C4-2B (cell line): ENCODE measurements around the gene GFPT2.

Experiments used
- H3K27ac ChIP-seq: fragments of 450-650 bp; 2 replicates; pipeline ENCODE4 v1.5.1; 2017
- CTCF ChIP-seq: fragments of 450-650 bp; conservative IDR thresholded peaks from 2 replicates; pipeline ENCODE4 v1.5.1; 2017; ENCODE audit warnings: mild to moderate bottlenecking
- ZFX ChIP-seq: fragments of 450-650 bp; IDR thresholded peaks from 2 replicates; pipeline ENCODE4 v1.6.1; 2017

Gene GFPT2

GRCh38 chr5:180358694-180359093 is 5.6 kb upstream of the GFPT2 start:
- TF ChIP-seq ZFX: no peak
- no peak for TF ChIP-seq CTCF
- H3K27ac ChIP-seq: no peak overlapping the region

- no peak for TF ChIP-seq ZFX
- no peak for TF ChIP-seq CTCF
- no peak overlapping the region for H3K27ac ChIP-seq
Measured at GRCh38 chr5:180358179-180358578, 5.0 kb upstream of the GFPT2 start.

GRCh38 chr5:180354966-180355365 is 1.8 kb upstream of the GFPT2 start:
- TF ChIP-seq ZFX (no peak), CTCF (no peak)
- no peak overlapping the region for H3K27ac ChIP-seq

- H3K27ac ChIP-seq: no peak overlapping the region
- TF ChIP-seq ZFX: no peak
- no peak for TF ChIP-seq CTCF
Measured at GRCh38 chr5:180353980-180354452, 880 bp upstream of the GFPT2 start.

GRCh38 chr5:180352116-180353047 is 754 bp downstream of the GFPT2 start:
- TF ChIP-seq CTCF (no peak), ZFX (no peak)
- no peak overlapping the region; the same call in 1 of the 2 replicates for H3K27ac ChIP-seq

GRCh38 chr5:180350711-180351465 is 2.2 kb downstream of the GFPT2 start:
- H3K27ac ChIP-seq: no peak overlapping the region
- no peak for TF ChIP-seq CTCF
- TF ChIP-seq ZFX: no peak

GRCh38 chr5:180350296-180350695 is 2.8 kb downstream of the GFPT2 start:
- TF ChIP-seq ZFX (no peak), CTCF (no peak)
- H3K27ac ChIP-seq: no peak overlapping the region
